ENCODE results near the gene SYT1.

Gene SYT1

DNA sequence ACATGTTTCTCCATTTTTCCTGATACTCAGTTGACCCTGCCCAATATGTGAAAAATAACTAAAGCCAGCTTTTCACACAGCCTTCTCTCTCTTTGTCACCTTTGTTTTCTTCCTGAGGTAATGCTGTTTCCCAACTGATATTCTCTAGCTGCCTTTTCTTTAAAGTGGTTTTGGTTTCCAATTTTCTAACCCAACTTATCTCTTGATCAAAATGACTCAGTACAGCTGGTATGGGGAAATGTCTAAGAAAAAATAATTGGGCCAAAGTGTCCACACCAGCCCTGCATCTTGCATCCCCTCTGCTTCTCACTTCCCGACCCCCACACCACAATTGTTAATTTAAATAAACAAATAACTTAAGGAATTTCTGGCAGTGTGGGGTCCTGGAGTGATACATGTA, 193.8 kb downstream of the SYT1 start:
- DNase-seq: peak; percentile 15

- no peak for DNase-seq
Measured at GRCh38 chr12:79059557-79059956, 195.0 kb downstream of the SYT1 start.

GRCh38 chr12:79063258-79063657, 198.7 kb downstream of the SYT1 start:
- DNase-seq: peak; percentile 15

- no peak for DNase-seq
Measured at GRCh38 chr12:79067977-79068376, 203.4 kb downstream of the SYT1 start.

GRCh38 chr12:79069009-79069408, 204.4 kb downstream of the SYT1 start:
- no peak for DNase-seq

- no peak for DNase-seq
Measured at GRCh38 chr12:79071498-79071897, 206.9 kb downstream of the SYT1 start.

GRCh38 chr12:79073506-79073905, 208.9 kb downstream of the SYT1 start:
- no peak for DNase-seq

DNA sequence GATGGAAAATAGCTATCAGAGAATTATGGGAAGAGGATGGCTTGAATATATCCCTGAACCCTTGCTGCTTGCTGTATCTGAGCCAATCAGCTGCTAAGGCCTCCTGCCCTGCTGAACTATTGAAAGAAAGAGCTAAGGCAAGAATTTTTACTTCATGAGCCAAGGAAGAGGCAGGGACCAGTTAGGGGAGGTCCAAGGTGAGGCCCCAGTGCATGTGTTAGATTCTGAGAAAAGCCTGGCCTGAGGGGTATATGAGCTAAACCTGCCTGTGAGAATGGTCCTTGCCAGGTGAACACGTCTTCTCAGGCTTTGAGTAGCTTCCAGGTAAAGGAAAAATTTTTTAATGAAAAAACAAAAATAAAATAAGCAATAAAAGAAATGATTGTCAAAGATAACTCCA, 218.0 kb downstream of the SYT1 start:
- no peak for DNase-seq

DNA sequence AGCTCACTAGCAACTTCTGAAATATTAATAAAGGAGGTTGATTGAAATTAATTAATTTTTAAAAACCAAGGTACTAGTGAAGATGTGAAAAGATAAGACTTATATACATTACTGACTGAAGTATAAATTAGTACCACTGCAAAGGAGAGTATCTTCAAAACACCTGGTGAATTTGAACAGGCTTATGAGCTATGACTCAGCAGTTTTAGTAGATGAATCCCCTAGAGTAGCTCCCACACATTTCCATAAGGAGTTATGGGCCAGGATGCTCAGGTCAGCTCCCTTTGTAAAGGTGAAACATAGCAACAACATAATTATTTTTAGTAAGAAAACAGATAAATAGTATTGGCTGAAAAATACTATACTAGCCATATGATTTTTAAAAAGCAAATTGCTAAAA, 218.6 kb downstream of the SYT1 start:
- DNase-seq: no peak

DNA sequence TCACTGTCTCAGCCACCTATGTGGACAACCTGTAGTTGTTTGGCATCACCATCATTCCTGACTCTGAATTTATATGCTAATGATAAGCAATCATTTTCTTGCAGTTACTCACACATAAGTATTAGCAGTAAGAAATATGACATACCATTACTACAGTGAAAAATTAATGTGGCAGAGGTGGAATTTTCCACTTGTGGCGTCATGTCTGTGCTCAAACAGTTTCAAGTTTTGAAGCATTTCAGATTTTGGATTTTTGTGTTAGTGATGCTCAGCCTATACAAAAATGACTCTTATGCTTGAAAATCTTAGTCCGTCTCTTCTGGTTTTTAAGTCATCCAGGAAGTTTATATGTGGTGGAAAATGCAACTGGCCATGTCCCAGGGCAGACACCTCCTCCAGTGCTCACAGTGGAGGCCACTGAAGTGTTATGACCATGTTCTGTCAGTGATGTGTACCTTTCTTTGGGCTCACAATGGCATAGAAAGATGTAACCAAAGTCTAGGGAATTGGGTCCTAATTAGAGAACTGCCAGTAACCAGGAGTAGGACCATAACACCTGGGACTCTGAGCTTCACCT, 220.6 kb downstream of the SYT1 start:
- DNase-seq: no peak

GRCh38 chr12:79086541-79087296, 222.1 kb downstream of the SYT1 start:
- no peak for DNase-seq

DNA sequence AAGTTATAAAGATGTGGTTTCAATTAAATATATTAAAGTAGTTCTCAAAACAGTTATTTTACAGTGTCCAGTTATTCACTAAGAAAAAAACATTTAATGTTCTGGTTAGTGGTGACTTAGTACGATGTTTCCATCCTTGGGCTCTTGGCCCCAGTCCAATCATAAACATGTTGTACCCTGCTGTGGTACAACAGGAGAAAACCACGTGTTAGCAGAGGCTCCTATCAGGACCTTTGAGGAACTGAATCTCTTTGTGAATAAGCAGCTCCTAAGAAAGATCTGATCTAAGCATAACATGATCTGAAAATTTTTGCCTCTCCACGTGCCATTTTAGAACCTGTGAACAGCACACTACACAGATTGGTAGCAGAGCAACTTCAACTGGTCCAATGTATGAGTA, 234.0 kb downstream of the SYT1 start:
- no peak for DNase-seq

- DNase-seq: no peak
Measured at GRCh38 chr12:79108962-79109361, 244.4 kb downstream of the SYT1 start.

GRCh38 chr12:79114896-79115295, 250.3 kb downstream of the SYT1 start:
- no peak for DNase-seq

DNA sequence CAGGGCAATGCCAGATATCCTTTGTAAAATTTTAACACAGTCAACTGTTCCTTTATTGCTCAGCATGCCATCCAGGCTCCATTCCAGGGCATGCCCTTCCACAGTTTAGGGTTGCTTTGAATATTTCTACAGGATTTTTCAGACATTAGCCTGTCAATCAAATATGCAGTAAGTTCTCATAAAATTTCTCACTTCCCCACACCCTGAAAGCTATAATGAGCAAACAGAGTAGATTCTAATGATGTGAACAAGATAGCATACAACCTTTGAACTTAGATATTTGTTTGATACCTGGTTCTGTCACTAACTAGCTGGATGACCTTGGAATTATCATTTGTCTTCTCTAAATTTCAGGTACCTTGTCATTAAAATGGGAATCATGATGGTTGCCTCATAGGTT, 251.2 kb downstream of the SYT1 start:
- DNase-seq: no peak

GRCh38 chr12:79119796-79120195, 255.2 kb downstream of the SYT1 start:
- no peak for DNase-seq

GRCh38 chr12:79121486-79121885, 256.9 kb downstream of the SYT1 start:
- no peak for DNase-seq

- DNase-seq: no peak
Measured at GRCh38 chr12:79124385-79124784, 259.8 kb downstream of the SYT1 start.

GRCh38 chr12:79125358-79125757, 260.8 kb downstream of the SYT1 start:
- DNase-seq: no peak

GRCh38 chr12:79127271-79127751, 262.7 kb downstream of the SYT1 start:
- DNase-seq: peak; percentile 71

DNA sequence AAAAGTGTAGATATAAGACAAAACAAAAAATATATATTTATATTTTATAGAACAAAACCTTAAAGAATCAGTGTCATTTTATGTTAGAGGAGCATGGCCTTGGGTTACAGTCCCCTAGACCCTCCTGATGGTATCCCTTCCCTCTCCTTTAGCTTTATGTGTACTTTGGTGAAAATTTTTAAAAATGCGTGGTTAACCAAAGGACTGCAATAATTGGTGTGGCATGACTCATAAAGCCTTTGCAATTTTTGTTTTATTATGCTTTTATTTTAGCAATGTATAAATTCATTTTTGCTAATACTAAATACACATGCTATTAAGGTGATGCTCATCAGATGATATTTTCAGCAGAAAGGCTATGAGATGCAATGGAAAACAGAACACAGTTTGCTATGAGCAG, 264.4 kb downstream of the SYT1 start:
- peak; percentile 13 for DNase-seq

- DNase-seq: no peak
Measured at GRCh38 chr12:79138872-79139271, 274.3 kb downstream of the SYT1 start.

DNA sequence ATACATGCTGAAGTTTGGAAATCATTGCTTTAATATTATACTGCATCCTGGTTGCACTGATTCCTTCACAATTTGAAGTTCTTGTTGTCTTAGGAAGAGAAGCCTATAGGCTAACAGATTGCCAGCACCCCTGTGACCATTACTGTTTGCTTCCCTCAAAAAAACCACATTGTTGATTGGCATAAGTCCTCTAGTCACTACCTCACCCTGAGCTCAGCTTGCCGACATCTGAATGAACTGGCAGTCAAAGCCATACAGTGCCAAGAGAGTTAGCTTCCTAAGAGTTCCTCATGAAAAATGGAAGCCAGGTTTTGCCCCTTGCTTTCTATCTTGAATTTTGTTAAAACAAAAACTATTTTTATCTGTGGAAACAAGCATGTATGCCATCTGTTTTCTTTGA, 276.1 kb downstream of the SYT1 start:
- no peak for DNase-seq

DNA sequence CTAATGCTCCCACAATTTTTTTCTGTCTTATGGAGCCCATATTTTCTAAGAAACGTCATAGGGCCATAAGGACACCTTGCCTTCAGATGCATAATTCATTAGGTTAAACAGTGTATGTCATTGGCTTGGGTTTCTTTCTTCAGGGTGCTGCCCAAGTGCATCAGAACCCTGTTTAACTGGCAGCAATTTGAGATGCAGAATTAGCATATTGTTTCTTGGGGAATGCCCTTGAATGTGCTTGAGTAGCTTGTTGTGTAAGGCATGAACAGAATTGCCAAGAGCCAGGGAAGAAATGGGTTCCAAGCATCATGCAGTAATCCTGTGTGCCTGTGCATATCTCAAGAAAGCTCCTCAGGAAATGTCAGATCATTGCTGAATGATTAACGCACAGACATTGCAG, 277.2 kb downstream of the SYT1 start:
- no peak for DNase-seq

DNA sequence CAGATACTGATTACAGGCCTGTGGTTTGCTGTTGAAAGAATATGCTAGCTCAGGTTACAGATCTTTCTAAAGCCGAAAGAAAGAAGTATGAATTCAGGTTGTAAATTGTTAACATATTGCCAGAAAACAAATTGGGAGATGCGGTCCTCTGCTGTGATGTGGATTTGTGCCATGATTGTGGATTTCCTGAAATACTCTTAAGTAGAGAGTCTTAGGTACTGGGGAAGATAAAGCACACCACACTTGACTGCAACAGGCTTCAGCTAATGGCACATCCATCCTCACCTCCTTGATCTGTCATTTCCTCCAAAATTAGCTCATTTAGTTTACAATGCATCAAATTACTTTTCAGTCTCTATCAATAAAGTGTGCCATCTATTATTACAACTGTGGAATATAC, 279.2 kb downstream of the SYT1 start:
- no peak for DNase-seq

Data from fibroblast of skin of scalp (primary cell).